ENCODE results near the gene ABCA2.

ABCA2 gene

GRCh38 chr9:137069508-137070091, 41.6 kb upstream of the ABCA2 start:
- Histone ChIP-seq H4K20me1 (ENCODE audit: low read depth, low read length) (no peaks in the 10 kb centered on the region), H3K27ac (ENCODE audit: low read depth, low read length) (peak overlapping the region; percentile 70), H3K36me3 (ENCODE audit: low read length) (no peaks in the 10 kb centered on the region), H3K79me2 (ENCODE audit: insufficient read depth, low read length) (peaks cover 12% of the 10 kb centered on the region), H3K9me2 (replicated peaks; ENCODE audit: insufficient read depth, low read length) (no peaks in the 10 kb centered on the region), H3K4me3 (ENCODE audit: insufficient read depth, low read length, poor library complexity, severe bottlenecking) (peak overlapping the region; percentile 83), H2AFZ (ENCODE audit: low read depth, low read length, severe bottlenecking) (no peak overlapping the region), H3K4me2 (ENCODE audit: low read depth, low read length, poor library complexity, severe bottlenecking) (peak overlapping the region; percentile 79), H3K27me3 (ENCODE audit: low read length) (no peaks in the 10 kb centered on the region), H3F3A (ENCODE audit: insufficient read depth) (peaks cover 13% of the 10 kb centered on the region), H3K9ac (ENCODE audit: low read length) (peak overlapping the region; percentile 80), H3K9me3 (ENCODE audit: insufficient read depth, low read length) (no peaks in the 10 kb centered on the region)
- TF ChIP-seq CTCF (IDR thresholded peaks at IDR 0.05; ENCODE audit: insufficient read depth, low read length, poor library complexity, severe bottlenecking) (no peak), EZH2phosphoT487 (conservative IDR thresholded peaks at IDR 0.05; ENCODE audit: low read length) (no peak)

GRCh38 chr9:137068539-137069507, 40.8 kb upstream of the ABCA2 start:
- H3K79me2 ChIP-seq (ENCODE audit: insufficient read depth, low read length): peaks cover 12% of the 10 kb centered on the region
- peak overlapping the region; percentile 79 for H3K4me2 ChIP-seq (ENCODE audit: low read depth, low read length, poor library complexity, severe bottlenecking)
- H3K4me3 ChIP-seq (ENCODE audit: insufficient read depth, low read length, poor library complexity, severe bottlenecking): peak overlapping the region; percentile 83
- peak overlapping the region; percentile 70 for H3K27ac ChIP-seq (ENCODE audit: low read depth, low read length)
- H3K27me3 ChIP-seq (ENCODE audit: low read length): no peaks in the 10 kb centered on the region
- no peaks in the 10 kb centered on the region for H4K20me1 ChIP-seq (ENCODE audit: low read depth, low read length)
- peaks cover 13% of the 10 kb centered on the region for H3F3A ChIP-seq (ENCODE audit: insufficient read depth)
- H3K36me3 ChIP-seq (ENCODE audit: low read length): no peaks in the 10 kb centered on the region
- H2AFZ ChIP-seq (ENCODE audit: low read depth, low read length, severe bottlenecking): no peak overlapping the region
- H3K9ac ChIP-seq (ENCODE audit: low read length): peak overlapping the region; percentile 80
- no peaks in the 10 kb centered on the region for H3K9me2 ChIP-seq (replicated peaks; ENCODE audit: insufficient read depth, low read length)
- no peak for TF ChIP-seq CTCF (IDR thresholded peaks at IDR 0.05; ENCODE audit: insufficient read depth, low read length, poor library complexity, severe bottlenecking)
- no peak for TF ChIP-seq EZH2phosphoT487 (conservative IDR thresholded peaks at IDR 0.05; ENCODE audit: low read length)
- no peaks in the 10 kb centered on the region for H3K9me3 ChIP-seq (ENCODE audit: insufficient read depth, low read length)

- TF ChIP-seq EZH2phosphoT487 (conservative IDR thresholded peaks at IDR 0.05; ENCODE audit: low read length): no peak
- TF ChIP-seq CTCF (IDR thresholded peaks at IDR 0.05; ENCODE audit: insufficient read depth, low read length, poor library complexity, severe bottlenecking): peak; percentile 52
- no peaks in the 10 kb centered on the region for H4K20me1 ChIP-seq (ENCODE audit: low read depth, low read length)
- peaks cover 12% of the 10 kb centered on the region for H3K79me2 ChIP-seq (ENCODE audit: insufficient read depth, low read length)
- no peak overlapping the region for H2AFZ ChIP-seq (ENCODE audit: low read depth, low read length, severe bottlenecking)
- no peaks in the 10 kb centered on the region for H3K9me2 ChIP-seq (replicated peaks; ENCODE audit: insufficient read depth, low read length)
- H3K4me3 ChIP-seq (ENCODE audit: insufficient read depth, low read length, poor library complexity, severe bottlenecking): no peak overlapping the region
- H3K9ac ChIP-seq (ENCODE audit: low read length): peak overlapping the region; percentile 80; the same call in 1 of the 2 replicates
- no peaks in the 10 kb centered on the region for H3K9me3 ChIP-seq (ENCODE audit: insufficient read depth, low read length)
- H3F3A ChIP-seq (ENCODE audit: insufficient read depth): peaks cover 13% of the 10 kb centered on the region
- peak overlapping the region; percentile 79 for H3K4me2 ChIP-seq (ENCODE audit: low read depth, low read length, poor library complexity, severe bottlenecking)
- H3K36me3 ChIP-seq (ENCODE audit: low read length): no peaks in the 10 kb centered on the region
- peak overlapping the region; percentile 70 for H3K27ac ChIP-seq (ENCODE audit: low read depth, low read length)
- no peaks in the 10 kb centered on the region for H3K27me3 ChIP-seq (ENCODE audit: low read length)
These were observed 40.0 kb upstream of the ABCA2 start for GRCh38 chr9:137067860-137068538.
